Measurements from ENCODE around the gene ADGRV1. TPM values are rescaled to one million over a fixed set of nuclear protein-coding genes. Genes with fewer than 3 reads are reported as not detected.

Gene ADGRV1
- total RNA-seq, 1 experiment from 2014 or later, result 64.8 TPM

DNA sequence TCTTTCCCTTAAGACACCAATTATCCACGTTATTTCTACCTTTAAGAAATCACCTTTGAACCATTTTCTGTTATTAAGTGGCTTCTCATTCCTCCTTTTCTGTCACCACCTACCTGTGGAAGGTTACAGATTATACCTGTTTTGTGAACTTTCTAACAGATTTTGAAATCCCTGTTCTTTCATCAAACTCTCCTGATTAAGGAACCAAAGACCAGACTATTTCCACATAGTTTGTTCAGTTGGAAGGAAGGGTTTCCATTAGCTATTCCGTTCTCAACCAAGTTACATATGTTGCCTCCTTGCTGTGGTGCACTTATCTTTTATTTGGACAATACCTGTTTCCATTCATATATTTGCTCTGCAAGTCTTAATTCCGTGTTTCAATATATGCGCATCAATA lies 343.6 kb downstream of the ADGRV1 start:
- Histone ChIP-seq H2BK5ac (ENCODE audit: insufficient read length, low read length) (no peak overlapping the region), H3K9ac (ENCODE audit: extremely low read depth, insufficient read length, low read length) (no peak overlapping the region), H2BK120ac (ENCODE audit: low read depth, low read length, poor library complexity, severe bottlenecking) (no peak overlapping the region), H4K91ac (ENCODE audit: insufficient read length, low read depth, low read length) (no peak overlapping the region), H3K23me2 (ENCODE audit: insufficient read length, low read depth, low read length, poor library complexity, severe bottlenecking) (no peaks in the 10 kb centered on the region), H2BK12ac (ENCODE audit: insufficient read length, low read depth, low read length) (no peak overlapping the region), H3K4ac (ENCODE audit: low read depth, low read length) (no peak overlapping the region), H3K27ac (ENCODE audit: insufficient read length, low read depth, low read length) (no peak overlapping the region), H3K79me1 (ENCODE audit: insufficient read depth, low read depth, low read length, poor library complexity, severe bottlenecking) (no peaks in the 10 kb centered on the region), H3K23ac (ENCODE audit: insufficient read length, low read depth, low read length) (no peak overlapping the region), H3K14ac (ENCODE audit: insufficient read depth, low read length) (no peak overlapping the region), H3K79me2 (ENCODE audit: insufficient read depth, low read length) (no peaks in the 10 kb centered on the region), H4K8ac (replicated peaks; ENCODE audit: insufficient read length, low read depth, low read length) (no peak overlapping the region), H4K5ac (ENCODE audit: insufficient read length, low read depth, low read length) (no peak overlapping the region), H2AK5ac (ENCODE audit: insufficient read length, low read length) (no peak overlapping the region), H3T11ph (ENCODE audit: low read length) (no peak overlapping the region), H3K56ac (ENCODE audit: insufficient read length, low read depth, low read length) (no peak overlapping the region), H2AFZ (ENCODE audit: low read length) (no peak overlapping the region), H3K18ac (ENCODE audit: insufficient read length, low read depth, low read length) (no peak overlapping the region), H3K4me2 (ENCODE audit: insufficient read depth, insufficient read length, low read length) (no peak overlapping the region), H3K9me3 (ENCODE audit: control insufficient read depth, low read depth, low read length) (no peaks in the 10 kb centered on the region), H3K27me3 (ENCODE audit: insufficient read depth, low read length) (no peaks in the 10 kb centered on the region), H2BK15ac (ENCODE audit: low read depth, low read length) (no peak overlapping the region), H4K20me1 (ENCODE audit: control insufficient read depth, insufficient read depth, insufficient read length) (no peaks in the 10 kb centered on the region), H2BK20ac (ENCODE audit: low read depth, low read length, poor library complexity, severe bottlenecking) (no peak overlapping the region), H3K4me1 (ENCODE audit: insufficient read depth, low read length) (no peaks in the 10 kb centered on the region; the same call in 1 of the 2 replicates)
- peaks cover 0 to 2% of the 10 kb centered on the region in 2 experiments; a peak in 1 of 4 replicates for H3K4me1 Mint-ChIP-seq
- no peak overlapping the region for H3K27ac Mint-ChIP-seq
- no CpG with 5 or more reads among the region's 4 CpGs for WGBS (ENCODE audit: extremely low coverage, insufficient read length, low lambda C conversion rate)
- TF ChIP-seq, protein P1, sequence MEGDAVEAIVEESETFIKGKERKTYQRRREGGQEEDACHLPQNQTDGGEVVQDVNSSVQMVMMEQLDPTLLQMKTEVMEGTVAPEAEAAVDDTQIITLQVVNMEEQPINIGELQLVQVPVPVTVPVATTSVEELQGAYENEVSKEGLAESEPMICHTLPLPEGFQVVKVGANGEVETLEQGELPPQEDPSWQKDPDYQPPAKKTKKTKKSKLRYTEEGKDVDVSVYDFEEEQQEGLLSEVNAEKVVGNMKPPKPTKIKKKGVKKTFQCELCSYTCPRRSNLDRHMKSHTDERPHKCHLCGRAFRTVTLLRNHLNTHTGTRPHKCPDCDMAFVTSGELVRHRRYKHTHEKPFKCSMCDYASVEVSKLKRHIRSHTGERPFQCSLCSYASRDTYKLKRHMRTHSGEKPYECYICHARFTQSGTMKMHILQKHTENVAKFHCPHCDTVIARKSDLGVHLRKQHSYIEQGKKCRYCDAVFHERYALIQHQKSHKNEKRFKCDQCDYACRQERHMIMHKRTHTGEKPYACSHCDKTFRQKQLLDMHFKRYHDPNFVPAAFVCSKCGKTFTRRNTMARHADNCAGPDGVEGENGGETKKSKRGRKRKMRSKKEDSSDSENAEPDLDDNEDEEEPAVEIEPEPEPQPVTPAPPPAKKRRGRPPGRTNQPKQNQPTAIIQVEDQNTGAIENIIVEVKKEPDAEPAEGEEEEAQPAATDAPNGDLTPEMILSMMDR (conservative IDR thresholded peaks at IDR 0.05), result no peak
- DNase-seq, result no peak
- no peaks in the 10 kb centered on the region for H3K9me3 Mint-ChIP-seq
- peaks cover 0 to 9% (median 3%) of the 10 kb centered on the region in 3 experiments; a peak in 5 of 7 replicates for H3K36me3 Mint-ChIP-seq (ENCODE audit: insufficient read depth in 1 of 3, low read depth in 3 of 3)
- H3K27me3 Mint-ChIP-seq (ENCODE audit: low read depth), result no peaks in the 10 kb centered on the region
- no peak overlapping the region for H3K4me3 Mint-ChIP-seq

Data from H9 (cell line).